GM18508 (cell line): ENCODE measurements around the gene MRPL19.
"Not testable (repeated sequence)": the region's sequence is repeated elsewhere in the genome, so short reads cannot be mapped to it uniquely, and the experiment has no call there.

Experiments used
- ATAC-seq: cut with Tn5 transposase; IDR thresholded peaks from one replicate; pipeline ENCODE4 v1.9.1; 2021; ENCODE audit warnings: moderate number of reproducible peaks; ENCODE audit not compliant: insufficient read depth, unreplicated experiment

Gene MRPL19

GRCh38 chr2:75656563-75656962 is 10.0 kb downstream of the MRPL19 start:
- no peak for ATAC-seq

GRCh38 chr2:75657798-75658197 is 11.2 kb downstream of the MRPL19 start:
- ATAC-seq, result no peak

GRCh38 chr2:75666911-75667310 is 20.3 kb downstream of the MRPL19 start:
- ATAC-seq, result no peak

GRCh38 chr2:75667884-75668283 is 21.3 kb downstream of the MRPL19 start:
- ATAC-seq, result no peak

- not testable (repeated sequence) for ATAC-seq
Observed at GRCh38 chr2:75675423-75675822, 28.8 kb downstream of the MRPL19 start.

- no peak for ATAC-seq
Observed at GRCh38 chr2:75675908-75676307, 29.3 kb downstream of the MRPL19 start.

GRCh38 chr2:75676464-75676863 is 29.9 kb downstream of the MRPL19 start:
- no peak for ATAC-seq

GRCh38 chr2:75679556-75679955 is 33.0 kb downstream of the MRPL19 start:
- ATAC-seq, result no peak

GRCh38 chr2:75680402-75680801 is 33.8 kb downstream of the MRPL19 start:
- ATAC-seq, result no peak

- not testable (repeated sequence) for ATAC-seq
Observed at GRCh38 chr2:75683430-75683829, 36.8 kb downstream of the MRPL19 start.

GRCh38 chr2:75688196-75688595 is 41.6 kb downstream of the MRPL19 start:
- no peak for ATAC-seq

GRCh38 chr2:75698918-75699317 is 52.3 kb downstream of the MRPL19 start:
- ATAC-seq, result no peak

- ATAC-seq, result no peak
Observed at GRCh38 chr2:75702593-75702992, 56.0 kb downstream of the MRPL19 start.

GRCh38 chr2:75703589-75704287 is 57.2 kb downstream of the MRPL19 start:
- no peak for ATAC-seq

GRCh38 chr2:75705921-75706320 is 59.3 kb downstream of the MRPL19 start:
- no peak for ATAC-seq

- no peak for ATAC-seq
Observed at GRCh38 chr2:75707901-75708300, 61.3 kb downstream of the MRPL19 start.

- no peak for ATAC-seq
Observed at GRCh38 chr2:75709297-75709696, 62.7 kb downstream of the MRPL19 start.

GRCh38 chr2:75710220-75710576 is 63.6 kb downstream of the MRPL19 start:
- ATAC-seq, result peak; percentile 18

- ATAC-seq, result peak; percentile 75
Observed at GRCh38 chr2:75710577-75711253, 64.1 kb downstream of the MRPL19 start, which contains the start of gene GCFC2. TSS of gene GCFC2 (minus strand) at chr2:75710915. CDS start at chr2:75710855, 60 bp downstream.

- ATAC-seq, result not testable (repeated sequence)
Observed at GRCh38 chr2:75711590-75711989, 65.0 kb downstream of the MRPL19 start.

- ATAC-seq, result no peak
Observed at GRCh38 chr2:75716406-75716805, 69.8 kb downstream of the MRPL19 start.

- ATAC-seq, result no peak
Observed at GRCh38 chr2:75719616-75720015, 73.0 kb downstream of the MRPL19 start.
